GOT3 (cell line): ENCODE measurements around the gene DLGAP3.

ENCODE experiments used
- DNase-seq: peaks from one replicate; lab custom pipeline; 2025; ENCODE audit warnings: mixed read lengths; lab: John Stamatoyannopoulos, UW

Gene DLGAP3

GRCh38 chr1:34865573-34865972 lies 63.9 kb downstream of the DLGAP3 start:
- no peak for DNase-seq

GRCh38 chr1:34864759-34865158 lies 64.7 kb downstream of the DLGAP3 start:
- DNase-seq, result no peak

GRCh38 chr1:34863501-34863900 lies 65.9 kb downstream of the DLGAP3 start:
- no peak for DNase-seq

GRCh38 chr1:34859446-34860200 lies 69.8 kb downstream of the DLGAP3 start, which contains the start of gene SMIM12:
SMIM12 (minus strand) TSS chr1:34859749; CDS start chr1:34855977, 3,772 bp downstream.
- peak; percentile 72 for DNase-seq

GRCh38 chr1:34858901-34859445 lies 70.5 kb downstream of the DLGAP3 start:
- DNase-seq, result no peak

GRCh38 chr1:34856697-34857096 lies 72.8 kb downstream of the DLGAP3 start:
- DNase-seq, result no peak

- DNase-seq, result peak; percentile 21
These were observed 76.7 kb downstream of the DLGAP3 start for GRCh38 chr1:34852677-34853217.

GRCh38 chr1:34851431-34852105 lies 77.9 kb downstream of the DLGAP3 start:
- DNase-seq, result no peak

GRCh38 chr1:34850382-34850781 lies 79.1 kb downstream of the DLGAP3 start:
- DNase-seq, result no peak

GRCh38 chr1:34847094-34847493 lies 82.4 kb downstream of the DLGAP3 start:
- no peak for DNase-seq

GRCh38 chr1:34846265-34846664 lies 83.2 kb downstream of the DLGAP3 start:
- no peak for DNase-seq

GRCh38 chr1:34845131-34845901 lies 84.1 kb downstream of the DLGAP3 start:
- DNase-seq, result no peak

GRCh38 chr1:34844252-34844634 lies 85.2 kb downstream of the DLGAP3 start:
- no peak for DNase-seq

GRCh38 chr1:34843392-34844251 lies 85.8 kb downstream of the DLGAP3 start:
- DNase-seq, result no peak

- no peak for DNase-seq
These were observed 86.5 kb downstream of the DLGAP3 start for GRCh38 chr1:34842952-34843371.

GRCh38 chr1:34842073-34842472 lies 87.4 kb downstream of the DLGAP3 start:
- DNase-seq, result no peak

GRCh38 chr1:34840426-34840825 lies 89.0 kb downstream of the DLGAP3 start:
- DNase-seq, result no peak

GRCh38 chr1:34839526-34840305 lies 89.7 kb downstream of the DLGAP3 start:
- no peak for DNase-seq

GRCh38 chr1:34833711-34834110 lies 95.7 kb downstream of the DLGAP3 start:
- DNase-seq, result no peak

- no peak for DNase-seq
These were observed 97.7 kb downstream of the DLGAP3 start for GRCh38 chr1:34831721-34832246.
